Prostate gland (tissue), 2 donors: ENCODE data around the gene COTL1. TPM values are rescaled to one million over a fixed set of nuclear protein-coding genes. Genes with fewer than 3 reads are reported as not detected.

Experiments
- DNase-seq: peaks from one replicate; pipeline ENCODE4 v3.0.0-alpha.2; 2019; ENCODE audit warnings: low spot score
- H3K27ac ChIP-seq, 2 donors: fragments of 200-600 bp; sonication (generic); 2 replicates each; pipeline ENCODE4 v1.5.1; 2017 to 2019
- H3K27me3 ChIP-seq: fragments of 200-600 bp; sonication (generic); replicated peaks from 2 replicates; pipeline ENCODE4 v1.5.1; 2019; ENCODE audit not compliant: insufficient read depth
- H3K36me3 ChIP-seq, 2 donors: fragments of 200-600 bp; sonication (generic); 1 replicate in 1 of 2; 2 replicates in 1 of 2; pipeline versions ENCODE4 v1.5.1 to v1.8.1; 2017 to 2019
- H3K4me1 ChIP-seq: fragments of 200-600 bp; sonication (generic); replicated peaks from 2 replicates; pipeline ENCODE4 v1.5.1; 2019
- H3K4me3 ChIP-seq, 2 donors: fragments of 200-600 bp; sonication (generic); 2 replicates each; pipeline ENCODE4 v1.5.1; 2017 to 2019
- H3K9me3 ChIP-seq: fragments of 200-600 bp; sonication (generic); 2 replicates; pipeline ENCODE4 v1.5.1; 2017
- POLR2A ChIP-seq: fragments of 450-650 bp; IDR thresholded peaks from one replicate; pipeline ENCODE4 v1.6.1; 2016; ENCODE audit warnings: antibody characterized with exemption, mild to moderate bottlenecking
- POLR2AphosphoS5 ChIP-seq: sonication (generic); formaldehyde crosslinking; IDR thresholded peaks from one replicate; pipeline ENCODE4 v1.6.1; 2017; ENCODE audit warnings: antibody characterized with exemption
- WGBS: methylation state at CpG from one replicate; pipeline ENCODE4 v1.1.5; 2018; 5-methylcytosine and 5-hydroxymethylcytosine counted together
- intact Hi-C: fragments of 100-400 bp; cut with DNase I; formaldehyde crosslinking; loops from one replicate; pipeline ENCODE4 v1.14.2; 2022
- total RNA-seq, 2 donors: library from RNA; depleted of rRNA; stranded (reverse); fragments of >200 nt; gene quantifications; one replicate each; pipeline ENCODE4 v1.1.0, GENCODE V29; 2016
- TF ChIP-seq, protein P1 (sequence below), 4 experiments: fragments of 200-600 bp in 2 of 4; fragments of 450-650 bp in 2 of 4; sonication (generic) in 2 of 4; IDR thresholded peaks; 1 replicate in 3 of 4; 2 replicates in 1 of 4; pipeline ENCODE4 v1.5.1; 2016 to 2019; ENCODE audit warnings: antibody characterized with exemption in 4 of 4, mild to moderate bottlenecking in 2 of 4, moderate library complexity in 2 of 4

COTL1 gene
- total RNA-seq, 2 donors from 2014 or later = 46.8 to 110 TPM

DNA sequence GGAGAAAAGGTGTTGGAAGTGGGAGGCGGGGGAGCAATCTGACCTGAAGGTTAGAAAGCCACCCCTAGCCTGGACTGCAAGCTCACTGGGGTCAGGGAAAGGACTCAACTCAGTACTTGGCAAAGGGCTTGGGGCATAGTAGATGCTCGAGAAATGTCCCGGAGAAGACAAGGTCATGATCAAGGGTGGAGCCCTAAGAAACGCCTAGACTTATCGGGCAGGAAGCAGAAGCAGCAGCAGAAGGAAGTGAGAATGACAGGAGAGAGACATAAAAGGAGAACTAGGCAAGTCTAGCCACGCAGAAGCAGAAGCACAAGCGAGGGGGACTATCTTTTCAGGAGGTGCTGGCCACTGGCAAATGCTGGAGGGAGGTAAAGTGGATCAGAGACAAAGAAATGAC lies 10.2 kb downstream of the COTL1 start:
- intact Hi-C loops = no loop called here
- TF ChIP-seq, protein P1, sequence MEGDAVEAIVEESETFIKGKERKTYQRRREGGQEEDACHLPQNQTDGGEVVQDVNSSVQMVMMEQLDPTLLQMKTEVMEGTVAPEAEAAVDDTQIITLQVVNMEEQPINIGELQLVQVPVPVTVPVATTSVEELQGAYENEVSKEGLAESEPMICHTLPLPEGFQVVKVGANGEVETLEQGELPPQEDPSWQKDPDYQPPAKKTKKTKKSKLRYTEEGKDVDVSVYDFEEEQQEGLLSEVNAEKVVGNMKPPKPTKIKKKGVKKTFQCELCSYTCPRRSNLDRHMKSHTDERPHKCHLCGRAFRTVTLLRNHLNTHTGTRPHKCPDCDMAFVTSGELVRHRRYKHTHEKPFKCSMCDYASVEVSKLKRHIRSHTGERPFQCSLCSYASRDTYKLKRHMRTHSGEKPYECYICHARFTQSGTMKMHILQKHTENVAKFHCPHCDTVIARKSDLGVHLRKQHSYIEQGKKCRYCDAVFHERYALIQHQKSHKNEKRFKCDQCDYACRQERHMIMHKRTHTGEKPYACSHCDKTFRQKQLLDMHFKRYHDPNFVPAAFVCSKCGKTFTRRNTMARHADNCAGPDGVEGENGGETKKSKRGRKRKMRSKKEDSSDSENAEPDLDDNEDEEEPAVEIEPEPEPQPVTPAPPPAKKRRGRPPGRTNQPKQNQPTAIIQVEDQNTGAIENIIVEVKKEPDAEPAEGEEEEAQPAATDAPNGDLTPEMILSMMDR (IDR thresholded peaks at IDR 0.05) = no peak
- TF ChIP-seq POLR2AphosphoS5 (no peak), POLR2A (no peak)
- H3K27me3 ChIP-seq = no peaks in the 10 kb centered on the region
- no peaks in the 10 kb centered on the region for H3K9me3 ChIP-seq
- no peak overlapping the region for H3K4me3 ChIP-seq
- WGBS = 54% methylated on average over 7 of the region's 7 CpGs
- no peaks in the 10 kb centered on the region for H3K4me1 ChIP-seq
- no peaks in the 10 kb centered on the region for H3K36me3 ChIP-seq
- no peak for DNase-seq
- no peak overlapping the region for H3K27ac ChIP-seq

DNA sequence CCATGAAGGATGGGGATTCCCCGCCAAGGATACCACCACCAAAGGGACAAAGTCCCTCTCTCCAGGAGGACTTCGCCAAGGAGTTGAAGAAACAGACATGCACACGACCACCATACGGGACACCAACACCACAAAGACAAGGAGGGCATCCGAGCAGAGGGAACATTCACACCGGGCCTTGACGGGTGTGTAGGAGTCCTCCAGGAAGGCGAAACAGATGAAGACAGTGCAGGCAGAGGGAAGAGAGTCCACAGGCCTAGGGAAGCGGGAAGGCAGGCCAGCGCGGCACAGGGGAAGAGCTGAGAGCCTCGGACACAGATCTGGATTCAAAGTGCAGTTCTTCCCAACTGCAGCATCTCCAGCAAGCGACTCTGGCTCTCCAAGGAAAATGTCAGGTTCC lies 10.8 kb downstream of the COTL1 start:
- no peaks in the 10 kb centered on the region for H3K4me1 ChIP-seq
- H3K27ac ChIP-seq = no peak overlapping the region
- TF ChIP-seq, protein P1 (IDR thresholded peaks at IDR 0.05) = no peak
- TF ChIP-seq POLR2A (no peak), POLR2AphosphoS5 (no peak)
- no peaks in the 10 kb centered on the region for H3K27me3 ChIP-seq
- no peak overlapping the region for H3K4me3 ChIP-seq
- intact Hi-C loops = no loop called here
- DNase-seq = no peak
- H3K9me3 ChIP-seq = no peaks in the 10 kb centered on the region
- H3K36me3 ChIP-seq = no peaks in the 10 kb centered on the region
- 97% methylated on average over 13 of the region's 13 CpGs for WGBS

DNA sequence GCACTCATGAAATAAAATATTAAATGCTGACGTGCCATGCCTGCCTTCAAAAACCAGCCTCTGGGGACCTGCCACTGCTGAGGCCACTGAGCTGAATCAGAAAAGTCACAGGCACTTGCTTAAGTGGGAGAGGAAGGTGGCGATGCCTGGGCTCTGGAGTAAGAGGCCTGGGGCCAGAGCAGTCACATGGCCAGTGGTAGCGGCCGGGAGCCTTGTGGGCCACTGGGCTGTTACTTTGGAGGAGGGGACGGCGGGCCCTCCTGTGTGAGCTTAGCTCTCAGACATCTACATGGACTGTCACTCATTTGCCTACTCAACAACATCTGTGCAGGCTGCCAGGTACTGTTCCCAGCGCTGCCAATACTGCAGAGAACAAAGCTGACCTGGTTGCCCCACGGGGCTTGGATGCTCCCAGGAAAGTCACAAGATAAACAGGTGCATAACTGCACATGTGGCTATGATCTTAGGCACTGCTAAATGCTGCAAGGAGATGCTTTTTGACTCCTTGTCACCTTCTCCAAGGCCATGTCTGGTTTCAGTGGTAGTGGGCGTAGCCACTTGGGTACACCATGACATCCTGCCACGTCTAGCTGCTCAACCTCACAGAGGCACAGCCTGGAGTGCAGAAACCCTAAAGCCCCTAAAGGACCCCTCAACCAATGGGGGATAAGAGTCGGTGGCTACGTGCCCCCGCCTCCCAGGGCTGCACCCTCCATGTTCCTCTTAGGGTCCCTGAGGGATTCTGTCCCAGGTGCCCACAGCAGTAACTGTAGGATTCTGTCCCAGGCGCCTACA lies 11.6 kb downstream of the COTL1 start:
- Histone ChIP-seq H3K27ac (no peak overlapping the region), H3K4me1 (no peaks in the 10 kb centered on the region), H3K27me3 (no peaks in the 10 kb centered on the region), H3K36me3 (no peaks in the 10 kb centered on the region), H3K4me3 (no peak overlapping the region), H3K9me3 (no peaks in the 10 kb centered on the region)
- intact Hi-C loops = no loop called here
- TF ChIP-seq, protein P1 (IDR thresholded peaks at IDR 0.05) = no peak
- no peak for TF ChIP-seq POLR2AphosphoS5
- TF ChIP-seq POLR2A = no peak
- 88% methylated on average over 14 of the region's 14 CpGs for WGBS
- DNase-seq = no peak

DNA sequence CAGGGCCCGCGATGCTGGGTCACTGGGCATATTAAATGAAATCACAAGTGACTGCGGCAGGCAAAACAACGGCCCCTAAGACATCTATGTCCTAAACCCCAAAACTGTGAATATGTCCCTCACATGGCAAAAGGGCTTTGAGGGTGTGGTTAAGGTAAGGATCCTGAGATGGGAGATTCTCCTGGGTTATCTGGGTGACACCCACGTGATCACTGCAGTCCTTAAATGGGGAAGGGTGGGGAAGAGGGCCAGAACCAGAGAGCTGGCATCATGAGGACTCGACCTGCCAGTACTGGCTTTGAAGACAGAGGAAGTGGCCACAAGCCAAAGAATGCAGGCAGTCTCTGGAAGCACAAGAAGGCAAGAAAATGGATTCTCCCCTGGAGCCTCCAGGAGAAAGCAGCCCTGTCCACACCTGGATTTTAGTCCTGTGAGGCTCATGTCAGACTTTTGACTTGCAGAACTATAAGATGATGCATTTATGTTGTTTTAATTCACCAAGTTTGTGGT lies 12.5 kb downstream of the COTL1 start:
- intact Hi-C loops = no loop called here
- H3K27me3 ChIP-seq = no peaks in the 10 kb centered on the region
- H3K4me3 ChIP-seq = no peak overlapping the region
- 79% methylated on average over 6 of the region's 6 CpGs for WGBS
- TF ChIP-seq POLR2AphosphoS5 (no peak), POLR2A (no peak)
- TF ChIP-seq, protein P1 (IDR thresholded peaks at IDR 0.05) = no peak
- DNase-seq = no peak
- no peak overlapping the region for H3K27ac ChIP-seq
- H3K4me1 ChIP-seq = no peaks in the 10 kb centered on the region
- no peaks in the 10 kb centered on the region for H3K9me3 ChIP-seq
- H3K36me3 ChIP-seq = no peaks in the 10 kb centered on the region

DNA sequence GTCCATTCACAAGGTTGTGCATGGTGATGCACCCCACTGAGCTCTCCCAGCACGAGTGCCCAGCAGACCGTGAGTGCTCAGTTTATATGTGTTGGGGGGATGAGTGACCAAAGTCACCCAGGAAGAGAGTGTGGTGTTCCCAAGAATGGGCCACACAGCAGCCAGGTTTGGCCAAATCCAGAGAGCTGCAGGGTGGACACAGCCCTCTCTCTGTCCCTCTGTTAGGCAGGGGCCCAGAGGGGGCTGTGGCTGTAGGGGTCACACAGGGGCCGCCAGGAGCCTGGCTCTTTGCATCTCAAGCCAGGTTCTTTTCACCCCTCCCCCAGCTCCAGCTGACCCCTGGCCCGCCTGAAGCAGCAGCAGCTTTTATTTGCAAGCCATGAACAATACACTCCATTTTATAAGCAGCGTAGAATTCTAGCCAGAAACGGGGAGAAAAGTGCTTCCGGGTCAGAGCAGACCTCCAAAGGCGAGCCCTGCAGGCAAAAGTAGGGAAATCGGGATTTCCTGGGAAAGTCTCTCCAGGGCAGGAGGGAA lies 13.3 kb downstream of the COTL1 start:
- Histone ChIP-seq H3K4me3 (no peak overlapping the region), H3K36me3 (no peaks in the 10 kb centered on the region), H3K27me3 (no peaks in the 10 kb centered on the region), H3K27ac (no peak overlapping the region), H3K4me1 (no peaks in the 10 kb centered on the region), H3K9me3 (no peaks in the 10 kb centered on the region)
- TF ChIP-seq POLR2AphosphoS5 (no peak), POLR2A (no peak)
- TF ChIP-seq, protein P1 (IDR thresholded peaks at IDR 0.05) = no peak
- no peak for DNase-seq
- 67% methylated on average over 9 of the region's 9 CpGs for WGBS
- intact Hi-C loops = no loop called here
